ENCODE data around the gene HFM1.
A peak's percentile ranks its signal among the peaks of the same experiment; 100 is the strongest.
"Not testable (repeated sequence)": the region's sequence is repeated elsewhere in the genome, so short reads cannot be mapped to it uniquely, and the experiment has no call there.

Gene HFM1

DNA sequence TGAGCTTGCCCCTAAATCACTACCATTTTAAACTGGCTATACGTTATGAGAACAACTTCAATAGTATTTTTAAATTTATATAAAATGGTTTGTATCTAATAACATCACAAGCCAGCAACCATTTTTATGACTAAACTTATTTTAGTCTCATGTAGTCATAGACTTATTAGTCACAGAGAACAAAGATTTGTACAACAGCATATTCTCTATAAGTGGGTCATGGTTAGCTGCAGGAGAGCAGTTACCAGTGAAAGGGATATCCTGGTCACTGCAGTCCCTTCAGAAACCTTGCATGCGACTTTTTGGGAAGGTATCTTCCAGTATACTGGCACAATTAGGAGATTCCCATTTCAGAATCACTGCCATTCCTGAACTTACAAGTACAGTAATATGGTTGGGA is 90.0 kb downstream of the HFM1 start:
- H3K4me3 ChIP-seq: no peak overlapping the region
- H3K4me1 ChIP-seq: no peaks in the 10 kb centered on the region
- H3K27me3 ChIP-seq (ENCODE audit: low read depth): no peaks in the 10 kb centered on the region
- no peaks in the 10 kb centered on the region for H3K36me3 ChIP-seq (replicated peaks)
- in situ Hi-C loops (cut with MboI; ENCODE audit: low sequenced_read_pairs): no loop called here
- DNase-seq (ENCODE audit: low spot score in 2 of 2): no peak
- H3K9me3 ChIP-seq: no peaks in the 10 kb centered on the region

DNA sequence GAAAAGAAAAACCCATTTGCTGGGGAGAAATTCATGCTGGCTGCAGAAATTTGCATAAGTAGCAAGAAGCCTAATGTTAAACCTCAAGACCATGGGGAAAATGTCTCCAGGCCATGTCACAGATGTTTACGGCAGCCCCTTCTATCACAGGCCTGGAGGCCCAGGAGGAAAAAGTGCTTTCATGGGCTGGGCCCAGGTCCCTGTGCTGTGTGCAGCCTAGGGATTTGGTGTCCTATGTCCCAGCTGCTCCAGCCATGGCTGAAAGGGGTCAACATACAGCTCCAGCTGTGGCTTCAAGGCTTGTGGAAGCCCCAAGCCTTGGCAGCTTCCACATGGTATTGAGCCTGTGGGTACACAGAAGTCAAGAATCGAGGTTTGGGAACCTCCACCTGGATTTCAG is 93.0 kb downstream of the HFM1 start:
- Histone ChIP-seq H3K36me3 (replicated peaks) (no peaks in the 10 kb centered on the region), H3K27me3 (ENCODE audit: low read depth) (no peaks in the 10 kb centered on the region), H3K4me1 (no peaks in the 10 kb centered on the region), H3K4me3 (no peak overlapping the region), H3K9me3 (no peaks in the 10 kb centered on the region)
- no peak for DNase-seq (ENCODE audit: low spot score in 2 of 2)
- in situ Hi-C loops (cut with MboI; ENCODE audit: low sequenced_read_pairs): no loop called here

GRCh38 chr1:91308544-91308943 is 96.1 kb downstream of the HFM1 start:
- DNase-seq (ENCODE audit: low spot score in 2 of 2): no peak
- H3K27me3 ChIP-seq (ENCODE audit: low read depth): no peaks in the 10 kb centered on the region

GRCh38 chr1:91307784-91308409 is 96.7 kb downstream of the HFM1 start:
- no peak for DNase-seq (ENCODE audit: low spot score in 2 of 2)
- H3K4me1 ChIP-seq: no peaks in the 10 kb centered on the region
- H3K9me3 ChIP-seq: no peaks in the 10 kb centered on the region
- no peaks in the 10 kb centered on the region for H3K36me3 ChIP-seq (replicated peaks)
- in situ Hi-C loops (cut with MboI; ENCODE audit: low sequenced_read_pairs): no loop called here
- no peaks in the 10 kb centered on the region for H3K27me3 ChIP-seq (ENCODE audit: low read depth)
- no peak overlapping the region for H3K4me3 ChIP-seq

More at GRCh38 chr1:91308544-91308943, 96.1 kb downstream of the HFM1 start:
- Histone ChIP-seq H3K4me1 (no peaks in the 10 kb centered on the region), H3K36me3 (replicated peaks) (no peaks in the 10 kb centered on the region), H3K4me3 (no peak overlapping the region), H3K9me3 (no peaks in the 10 kb centered on the region)
- in situ Hi-C loops (cut with MboI; ENCODE audit: low sequenced_read_pairs): no loop called here

GRCh38 chr1:91303165-91303564 is 101.5 kb downstream of the HFM1 start:
- Histone ChIP-seq H3K9me3 (no peaks in the 10 kb centered on the region), H3K4me1 (no peaks in the 10 kb centered on the region), H3K36me3 (replicated peaks) (no peaks in the 10 kb centered on the region), H3K4me3 (no peak overlapping the region), H3K27me3 (ENCODE audit: low read depth) (no peaks in the 10 kb centered on the region)
- no peak for DNase-seq (ENCODE audit: low spot score in 2 of 2)
- in situ Hi-C loops (cut with MboI; ENCODE audit: low sequenced_read_pairs): no loop called here

GRCh38 chr1:91288843-91289553 is 115.6 kb downstream of the HFM1 start:
- not testable (repeated sequence) for H3K4me1 ChIP-seq; H3K36me3 ChIP-seq (replicated peaks); DNase-seq (ENCODE audit: low spot score in 2 of 2); H3K27me3 ChIP-seq (ENCODE audit: low read depth); H3K4me3 ChIP-seq; H3K9me3 ChIP-seq
- in situ Hi-C loops (cut with MboI; ENCODE audit: low sequenced_read_pairs): loop anchor here (25.0 kb wide), 1 partner anchor 648 kb away; the partner anchor contains the start of gene BRDT

GRCh38 chr1:91286962-91287317 is 117.7 kb downstream of the HFM1 start:
- not testable (repeated sequence) for H3K36me3 ChIP-seq (replicated peaks)

DNA sequence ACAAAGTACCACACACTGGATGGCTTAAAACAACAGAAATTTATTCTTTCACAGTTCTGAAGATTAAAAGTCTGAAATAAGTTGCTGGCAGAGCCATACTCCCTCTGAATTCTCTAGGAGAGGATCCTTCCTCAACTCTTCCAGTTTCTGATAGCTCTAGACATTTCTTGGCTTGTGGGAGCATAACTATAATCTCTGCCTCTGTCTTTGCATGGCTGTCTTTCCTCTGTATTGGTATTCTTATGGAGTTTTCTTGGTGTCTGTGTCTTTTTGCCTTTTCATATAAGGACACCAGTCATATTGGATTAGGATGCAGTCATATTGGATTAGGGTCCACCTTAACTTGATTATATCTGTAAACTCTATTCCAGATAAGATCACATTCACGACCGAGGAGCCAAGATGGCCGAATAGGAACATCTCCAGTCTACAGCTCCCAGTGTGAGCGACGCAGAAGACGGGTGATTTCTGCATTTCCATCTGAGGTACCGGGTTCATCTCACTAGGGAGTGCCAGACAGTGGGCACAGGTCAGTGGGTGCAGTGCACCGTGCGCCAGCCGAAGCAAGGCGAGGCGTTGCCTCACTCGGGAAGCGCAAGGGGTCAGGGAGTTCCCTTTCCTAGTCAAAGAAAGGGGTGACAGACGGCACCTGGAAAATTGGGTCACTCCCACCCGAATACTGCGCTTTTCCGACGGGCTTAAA is 118.2 kb downstream of the HFM1 start:
- H3K4me3 ChIP-seq; DNase-seq (ENCODE audit: low spot score in 2 of 2); H3K27me3 ChIP-seq (ENCODE audit: low read depth); H3K4me1 ChIP-seq; H3K36me3 ChIP-seq (replicated peaks); H3K9me3 ChIP-seq: not testable (repeated sequence)
- in situ Hi-C loops (cut with MboI; ENCODE audit: low sequenced_read_pairs): loop anchor here (25.0 kb wide), 1 partner anchor 651 kb away; the partner anchor contains the start of gene BRDT

More at GRCh38 chr1:91286962-91287317, 117.7 kb downstream of the HFM1 start:
- H3K4me3 ChIP-seq; H3K9me3 ChIP-seq; H3K27me3 ChIP-seq (ENCODE audit: low read depth); H3K4me1 ChIP-seq: not testable (repeated sequence)
- in situ Hi-C loops (cut with MboI; ENCODE audit: low sequenced_read_pairs): loop anchor here (25.0 kb wide), 1 partner anchor 650 kb away; the partner anchor contains the start of gene BRDT
- peak in 1 of 2 experiments; percentile 9 for DNase-seq (ENCODE audit: low spot score in 2 of 2)

DNA sequence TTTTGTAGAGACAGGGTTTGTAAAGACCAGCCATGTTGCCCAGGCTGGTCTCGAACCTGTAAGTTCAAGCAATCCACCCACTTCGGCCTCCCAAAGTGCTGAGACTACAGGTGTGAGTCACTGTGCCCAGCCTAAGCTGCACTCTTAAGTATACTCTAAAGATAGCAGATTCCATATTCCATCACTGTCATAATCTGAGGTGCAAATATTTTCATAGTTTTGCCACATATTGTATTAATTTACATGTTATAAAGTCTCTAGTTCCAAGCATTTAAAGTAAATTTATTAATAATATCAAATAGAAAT is 121.3 kb downstream of the HFM1 start:
- no peak overlapping the region for H3K4me3 ChIP-seq
- H3K27me3 ChIP-seq (ENCODE audit: low read depth): no peaks in the 10 kb centered on the region
- no peak for DNase-seq (ENCODE audit: low spot score in 2 of 2)
- H3K4me1 ChIP-seq: no peaks in the 10 kb centered on the region
- in situ Hi-C loops (cut with MboI; ENCODE audit: low sequenced_read_pairs): loop anchor here (25.0 kb wide), 1 partner anchor 654 kb away; the partner anchor contains the start of gene BRDT
- H3K36me3 ChIP-seq (replicated peaks): no peaks in the 10 kb centered on the region
- no peaks in the 10 kb centered on the region for H3K9me3 ChIP-seq

- Histone ChIP-seq H3K27me3 (ENCODE audit: low read depth) (no peaks in the 10 kb centered on the region), H3K4me3 (no peak overlapping the region), H3K4me1 (no peaks in the 10 kb centered on the region), H3K9me3 (no peaks in the 10 kb centered on the region), H3K36me3 (replicated peaks) (no peaks in the 10 kb centered on the region)
- in situ Hi-C loops (cut with MboI; ENCODE audit: low sequenced_read_pairs): loop anchor here (25.0 kb wide), 1 partner anchor 654 kb away; the partner anchor contains the start of gene BRDT
- DNase-seq (ENCODE audit: low spot score in 2 of 2): peak; percentile 71 to 75
Measured at GRCh38 chr1:91282695-91283420, 121.8 kb downstream of the HFM1 start.

- Histone ChIP-seq H3K4me3 (no peak overlapping the region), H3K9me3 (no peaks in the 10 kb centered on the region), H3K4me1 (no peaks in the 10 kb centered on the region), H3K36me3 (replicated peaks) (no peaks in the 10 kb centered on the region), H3K27me3 (ENCODE audit: low read depth) (no peaks in the 10 kb centered on the region)
- DNase-seq (ENCODE audit: low spot score in 2 of 2): no peak
- in situ Hi-C loops (cut with MboI; ENCODE audit: low sequenced_read_pairs): loop anchor here (25.0 kb wide), 1 partner anchor 656 kb away; the partner anchor contains the start of gene BRDT
Measured at GRCh38 chr1:91281782-91282181, 122.9 kb downstream of the HFM1 start.

DNA sequence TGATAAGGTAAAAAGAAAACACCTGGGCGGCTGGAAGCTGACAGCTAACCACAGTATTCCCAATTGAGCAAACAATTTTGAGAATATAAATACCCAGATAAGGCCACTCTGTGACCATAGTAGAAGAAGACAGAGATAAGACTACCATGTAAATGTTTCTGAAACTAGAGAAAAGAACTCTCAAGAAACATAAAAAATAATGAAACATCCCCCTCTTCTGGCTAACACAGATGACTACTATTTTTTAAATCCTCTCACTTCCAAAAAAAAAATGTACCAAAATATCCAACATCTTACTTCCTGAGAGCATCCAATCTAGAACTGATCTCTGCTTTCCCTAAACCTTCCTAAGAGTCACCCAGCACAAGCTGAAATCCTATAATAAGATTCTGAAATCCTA is 125.9 kb downstream of the HFM1 start:
- Histone ChIP-seq H3K4me3 (no peak overlapping the region), H3K27me3 (ENCODE audit: low read depth) (no peaks in the 10 kb centered on the region)
- DNase-seq (ENCODE audit: low spot score in 2 of 2): no peak

GRCh38 chr1:91273875-91274274 is 130.8 kb downstream of the HFM1 start:
- Histone ChIP-seq H3K9me3 (no peaks in the 10 kb centered on the region), H3K36me3 (replicated peaks) (no peaks in the 10 kb centered on the region), H3K27me3 (ENCODE audit: low read depth) (no peaks in the 10 kb centered on the region; the same call in 1 of the 2 replicates), H3K4me1 (no peaks in the 10 kb centered on the region), H3K4me3 (no peak overlapping the region)
- in situ Hi-C loops (cut with MboI; ENCODE audit: low sequenced_read_pairs): no loop called here
- DNase-seq (ENCODE audit: low spot score in 2 of 2): no peak

More for the DNA sequence above, 125.9 kb downstream of the HFM1 start:
- Histone ChIP-seq H3K36me3 (replicated peaks) (no peaks in the 10 kb centered on the region), H3K4me1 (no peaks in the 10 kb centered on the region), H3K9me3 (no peaks in the 10 kb centered on the region)
- in situ Hi-C loops (cut with MboI; ENCODE audit: low sequenced_read_pairs): loop anchor here (5.0 to 25.0 kb wide), 2 partner anchors 111 to 659 kb away; partner anchors contain the start of gene BRDT
